ENCODE data around the gene EARS2.
"Not testable (repeated sequence)": the region's sequence is repeated elsewhere in the genome, so short reads cannot be mapped to it uniquely, and the experiment has no call there.

EARS2 gene

GRCh38 chr16:23566724-23567123, 9.6 kb upstream of the EARS2 start:
- DNase-seq: no peak

- no peak for DNase-seq
These were observed 7.6 kb upstream of the EARS2 start for GRCh38 chr16:23564575-23565363.

GRCh38 chr16:23563186-23563585, 6.0 kb upstream of the EARS2 start:
- DNase-seq: no peak

- DNase-seq: no peak
These were observed 5.4 kb upstream of the EARS2 start for GRCh38 chr16:23562505-23562904.

- DNase-seq: no peak
These were observed 4.4 kb upstream of the EARS2 start for GRCh38 chr16:23561586-23561985.

- no peak for DNase-seq
These were observed 891 bp upstream of the EARS2 start for GRCh38 chr16:23557779-23558702.

- DNase-seq: no peak
These were observed 2.6 kb downstream of the EARS2 start for GRCh38 chr16:23554536-23554935.

- no peak for DNase-seq
These were observed 5.0 kb downstream of the EARS2 start for GRCh38 chr16:23552161-23552560.

GRCh38 chr16:23549938-23550337, 7.2 kb downstream of the EARS2 start:
- DNase-seq: no peak

GRCh38 chr16:23544436-23544835, 12.7 kb downstream of the EARS2 start:
- DNase-seq: no peak

- not testable (repeated sequence) for DNase-seq
These were observed 16.4 kb downstream of the EARS2 start for GRCh38 chr16:23540817-23541178.

GRCh38 chr16:23539984-23540816, 16.9 kb downstream of the EARS2 start:
- DNase-seq: no peak

GRCh38 chr16:23538919-23539278, 18.3 kb downstream of the EARS2 start:
- no peak for DNase-seq

GRCh38 chr16:23537390-23537789, 19.8 kb downstream of the EARS2 start:
- no peak for DNase-seq

GRCh38 chr16:23535901-23536300, 21.2 kb downstream of the EARS2 start:
- DNase-seq: no peak

- no peak for DNase-seq
These were observed 22.0 kb downstream of the EARS2 start for GRCh38 chr16:23534868-23535860.

- no peak for DNase-seq
These were observed 24.7 kb downstream of the EARS2 start for GRCh38 chr16:23532448-23532847.

- DNase-seq: no peak
These were observed 27.1 kb downstream of the EARS2 start for GRCh38 chr16:23530062-23530461.

GRCh38 chr16:23528644-23529310, 28.4 kb downstream of the EARS2 start:
- no peak for DNase-seq

GRCh38 chr16:23527961-23528643, 29.0 kb downstream of the EARS2 start:
- DNase-seq: no peak

GRCh38 chr16:23524886-23525285, 32.3 kb downstream of the EARS2 start:
- DNase-seq: no peak
